Measurements from ENCODE around the gene CLRN3.

GRCh38 chr10:127845756-127846155 lies 47.0 kb downstream of the CLRN3 start:
- TF ChIP-seq CBX3 (IDR thresholded peaks at IDR 0.05; ENCODE audit: borderline replicate concordance in 1 of 2, low read length in 2 of 2) (no peak), SP2 (IDR thresholded peaks at IDR 0.05; ENCODE audit: extremely low read depth, low read depth, low read length, poor library complexity, severe bottlenecking) (no peak), NR3C1 (CRISPR knock-in tag; IDR thresholded peaks at IDR 0.05) (no peak), ELF4 (CRISPR knock-in tag; IDR thresholded peaks at IDR 0.05) (no peak), EP300 (IDR thresholded peaks at IDR 0.05; ENCODE audit: low read length) (no peak), ZNF165 (CRISPR knock-in tag; IDR thresholded peaks at IDR 0.05; ENCODE audit: borderline replicate concordance) (no peak), ETV5 (CRISPR knock-in tag; IDR thresholded peaks at IDR 0.05; ENCODE audit: low read depth) (no peak), ZC3H4 (CRISPR knock-in tag; IDR thresholded peaks at IDR 0.05; ENCODE audit: borderline replicate concordance) (no peak), ZFP36 (IDR thresholded peaks at IDR 0.05; ENCODE audit: low read depth, low read length, partially characterized antibody) (no peak), HDAC1 (IDR thresholded peaks at IDR 0.05) (no peak), MYC (IDR thresholded peaks at IDR 0.05; ENCODE audit: low read depth, low read length) (no peak), MYC (CRISPR knock-in tag; IDR thresholded peaks at IDR 0.05; ENCODE audit: borderline replicate concordance, low read depth) (no peak), CHD1 (IDR thresholded peaks at IDR 0.05; ENCODE audit: low read length) (no peak), ZNF274 (IDR thresholded peaks at IDR 0.05; ENCODE audit: borderline replicate concordance, low read depth, low read length) (no peak)
